DOHH2 (cell line): Measurements from ENCODE around the gene TMEM183A.

Experiments used
- H3F3A ChIP-seq: fragments of 200-600 bp; sonication (generic), shearing (Covaris generic); 2 replicates; pipeline ENCODE4 v1.6.0; 2016; ENCODE audit warnings: antibody characterized with exemption, mild to moderate bottlenecking; ENCODE audit not compliant: control insufficient read depth, insufficient read depth
- H3K27ac ChIP-seq: fragments of 200-600 bp; sonication (generic); 2 replicates; pipeline ENCODE4 v1.5.1; 2014; ENCODE audit warnings: low read depth, mild to moderate bottlenecking, low read length, moderate library complexity
- H3K27me3 ChIP-seq: fragments of 200-600 bp; sonication (generic); 2 replicates; pipeline ENCODE4 v1.6.1; 2014; ENCODE audit warnings: mild to moderate bottlenecking, low read length, mixed read lengths; ENCODE audit not compliant: control insufficient read depth
- H3K36me3 ChIP-seq: fragments of 200-600 bp; sonication (generic); 2 replicates; pipeline ENCODE4 v1.6.1; 2014; ENCODE audit warnings: mild to moderate bottlenecking, low read length, moderate library complexity, mixed read lengths; ENCODE audit not compliant: control insufficient read depth
- H3K4me1 ChIP-seq: fragments of 200-600 bp; sonication (generic); 2 replicates; pipeline ENCODE4 v1.6.1; 2014; ENCODE audit warnings: mild to moderate bottlenecking, low read length, mixed read lengths; ENCODE audit not compliant: control insufficient read depth
- H3K4me2 ChIP-seq: fragments of 200-600 bp; sonication (generic); 2 replicates; pipeline ENCODE4 v1.6.0; 2014; ENCODE audit warnings: mild to moderate bottlenecking, low read length, moderate library complexity
- H3K4me3 ChIP-seq: fragments of 200-600 bp; sonication (generic); 2 replicates; pipeline ENCODE4 v1.5.1; 2014; ENCODE audit warnings: mild to moderate bottlenecking, low read length, mixed read lengths
- H3K79me2 ChIP-seq: fragments of 200-600 bp; sonication (generic); 2 replicates; pipeline ENCODE4 v1.6.1; 2014; ENCODE audit warnings: mild to moderate bottlenecking, low read length, mixed read lengths; ENCODE audit not compliant: control insufficient read depth
- H3K9me2 ChIP-seq: fragments of 200-600 bp; sonication (generic); replicated peaks from 2 replicates; pipeline ENCODE4 v1.6.1; 2014; ENCODE audit warnings: mild to moderate bottlenecking, low read length, mixed read lengths; ENCODE audit not compliant: control insufficient read depth
- H3K9me3 ChIP-seq: fragments of 200-600 bp; sonication (generic); 2 replicates; pipeline ENCODE4 v1.6.1; 2014; ENCODE audit warnings: antibody characterized with exemption, low read length, mixed read lengths; ENCODE audit not compliant: control insufficient read depth, insufficient read depth
- H4K20me1 ChIP-seq: fragments of 200-600 bp; sonication (generic); 2 replicates; pipeline ENCODE4 v1.6.0; 2014; ENCODE audit warnings: low read depth, mild to moderate bottlenecking, antibody characterized with exemption, low read length, moderate library complexity; ENCODE audit not compliant: control insufficient read depth, insufficient read depth
- EZH2phosphoT487 ChIP-seq: fragments of 200-600 bp; sonication (generic); IDR thresholded peaks from 2 replicates; pipeline ENCODE4 v1.6.1; 2017; ENCODE audit warnings: borderline replicate concordance, mild to moderate bottlenecking, antibody characterized with exemption, low read length, moderate library complexity, mixed read lengths
- TF ChIP-seq, protein P1 (sequence below): fragments of 200-600 bp; sonication (generic); IDR thresholded peaks from one replicate; pipeline ENCODE4 v1.5.1; 2014; ENCODE audit warnings: antibody characterized with exemption, mild to moderate bottlenecking, low read depth, low read length; ENCODE audit not compliant: poor library complexity, severe bottlenecking

Gene TMEM183A

DNA sequence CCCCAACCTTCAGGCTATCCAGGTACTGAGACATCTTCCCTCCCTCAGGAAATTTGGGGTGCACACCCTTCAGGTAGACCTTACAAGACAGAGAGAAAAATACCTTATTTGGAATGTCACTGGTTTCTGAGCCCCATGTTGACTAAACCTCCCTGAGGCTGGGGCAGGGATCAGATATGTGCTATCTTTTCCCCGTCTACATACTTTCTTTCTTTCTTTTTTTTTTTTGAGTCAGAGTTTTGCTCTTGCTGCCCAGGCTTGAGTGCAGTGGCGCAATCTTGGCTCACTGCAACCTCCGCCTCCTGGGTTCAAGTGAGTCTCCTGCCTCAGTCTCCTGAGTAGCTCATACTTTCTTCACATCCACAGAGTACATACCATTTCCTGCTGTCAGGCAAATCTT is 41.8 kb upstream of the TMEM183A start:
- no peaks in the 10 kb centered on the region; the same call in 1 of the 2 replicates for H3K36me3 ChIP-seq
- H3F3A ChIP-seq, result no peaks in the 10 kb centered on the region; the same call in 1 of the 2 replicates
- no peak overlapping the region for H3K27ac ChIP-seq
- H3K4me3 ChIP-seq, result no peak overlapping the region
- no peaks in the 10 kb centered on the region for H3K9me2 ChIP-seq
- no peaks in the 10 kb centered on the region for H3K27me3 ChIP-seq
- H3K79me2 ChIP-seq, result peaks cover 6% of the 10 kb centered on the region
- H3K9me3 ChIP-seq, result no peaks in the 10 kb centered on the region
- H4K20me1 ChIP-seq, result no peaks in the 10 kb centered on the region
- H3K4me2 ChIP-seq, result no peak overlapping the region
- peaks cover 32% of the 10 kb centered on the region for H3K4me1 ChIP-seq
- TF ChIP-seq, protein P1, sequence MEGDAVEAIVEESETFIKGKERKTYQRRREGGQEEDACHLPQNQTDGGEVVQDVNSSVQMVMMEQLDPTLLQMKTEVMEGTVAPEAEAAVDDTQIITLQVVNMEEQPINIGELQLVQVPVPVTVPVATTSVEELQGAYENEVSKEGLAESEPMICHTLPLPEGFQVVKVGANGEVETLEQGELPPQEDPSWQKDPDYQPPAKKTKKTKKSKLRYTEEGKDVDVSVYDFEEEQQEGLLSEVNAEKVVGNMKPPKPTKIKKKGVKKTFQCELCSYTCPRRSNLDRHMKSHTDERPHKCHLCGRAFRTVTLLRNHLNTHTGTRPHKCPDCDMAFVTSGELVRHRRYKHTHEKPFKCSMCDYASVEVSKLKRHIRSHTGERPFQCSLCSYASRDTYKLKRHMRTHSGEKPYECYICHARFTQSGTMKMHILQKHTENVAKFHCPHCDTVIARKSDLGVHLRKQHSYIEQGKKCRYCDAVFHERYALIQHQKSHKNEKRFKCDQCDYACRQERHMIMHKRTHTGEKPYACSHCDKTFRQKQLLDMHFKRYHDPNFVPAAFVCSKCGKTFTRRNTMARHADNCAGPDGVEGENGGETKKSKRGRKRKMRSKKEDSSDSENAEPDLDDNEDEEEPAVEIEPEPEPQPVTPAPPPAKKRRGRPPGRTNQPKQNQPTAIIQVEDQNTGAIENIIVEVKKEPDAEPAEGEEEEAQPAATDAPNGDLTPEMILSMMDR, result no peak
- no peak for TF ChIP-seq EZH2phosphoT487

DNA sequence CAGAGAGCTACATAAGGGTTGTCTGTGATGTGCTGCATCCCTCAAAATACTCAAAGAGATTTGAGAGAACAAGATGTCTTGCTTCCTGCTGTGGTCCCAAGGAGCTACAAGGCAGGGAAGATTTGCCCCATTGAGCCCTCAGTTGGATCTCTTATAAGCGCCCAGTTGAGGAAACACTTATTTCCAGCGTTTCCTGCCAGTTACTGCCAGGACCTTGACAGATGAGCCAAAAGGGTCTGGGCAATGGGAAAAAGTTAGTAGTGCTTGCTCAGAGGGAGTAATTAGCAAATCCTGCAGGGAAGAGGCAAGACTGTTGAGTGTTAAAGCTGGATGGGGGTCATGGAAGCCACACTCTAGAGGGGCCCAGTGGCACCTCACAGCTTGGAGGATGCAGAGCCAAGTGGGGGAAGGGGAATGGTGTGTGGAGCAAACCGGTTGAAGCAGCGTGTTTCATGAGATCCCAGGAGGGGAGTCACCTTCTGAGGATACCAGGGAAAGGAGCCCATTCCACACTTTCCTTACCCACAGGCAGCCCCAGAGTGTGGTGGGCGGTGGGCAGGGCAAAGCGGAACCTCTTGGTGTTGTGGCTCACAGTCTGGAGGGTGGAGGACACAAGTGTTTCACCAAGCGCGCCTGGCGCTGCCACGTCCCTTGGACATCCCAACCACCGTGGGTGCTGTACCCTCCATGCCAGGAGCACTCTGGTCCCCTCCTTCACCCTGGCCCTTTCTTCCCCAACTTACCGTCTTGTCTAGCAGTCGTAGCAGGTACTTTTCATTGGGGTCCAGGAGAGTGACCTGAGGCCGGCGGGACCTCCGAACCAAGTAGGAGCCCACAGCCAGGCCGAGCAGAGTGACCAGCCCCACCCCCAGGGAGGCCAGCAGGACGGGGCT is 40.9 kb upstream of the TMEM183A start:
- Histone ChIP-seq H3K9me2 (no peaks in the 10 kb centered on the region), H3K4me2 (peak overlapping the region; percentile 94), H4K20me1 (no peaks in the 10 kb centered on the region), H3K79me2 (peaks cover 6% of the 10 kb centered on the region), H3K9me3 (no peaks in the 10 kb centered on the region), H3K27ac (no peak overlapping the region), H3K36me3 (no peaks in the 10 kb centered on the region; the same call in 1 of the 2 replicates), H3K27me3 (no peaks in the 10 kb centered on the region), H3K4me1 (peaks cover 32% of the 10 kb centered on the region), H3K4me3 (peak overlapping the region; percentile 95), H3F3A (no peaks in the 10 kb centered on the region; the same call in 1 of the 2 replicates)
- TF ChIP-seq EZH2phosphoT487, result no peak
- TF ChIP-seq, protein P1, result no peak

DNA sequence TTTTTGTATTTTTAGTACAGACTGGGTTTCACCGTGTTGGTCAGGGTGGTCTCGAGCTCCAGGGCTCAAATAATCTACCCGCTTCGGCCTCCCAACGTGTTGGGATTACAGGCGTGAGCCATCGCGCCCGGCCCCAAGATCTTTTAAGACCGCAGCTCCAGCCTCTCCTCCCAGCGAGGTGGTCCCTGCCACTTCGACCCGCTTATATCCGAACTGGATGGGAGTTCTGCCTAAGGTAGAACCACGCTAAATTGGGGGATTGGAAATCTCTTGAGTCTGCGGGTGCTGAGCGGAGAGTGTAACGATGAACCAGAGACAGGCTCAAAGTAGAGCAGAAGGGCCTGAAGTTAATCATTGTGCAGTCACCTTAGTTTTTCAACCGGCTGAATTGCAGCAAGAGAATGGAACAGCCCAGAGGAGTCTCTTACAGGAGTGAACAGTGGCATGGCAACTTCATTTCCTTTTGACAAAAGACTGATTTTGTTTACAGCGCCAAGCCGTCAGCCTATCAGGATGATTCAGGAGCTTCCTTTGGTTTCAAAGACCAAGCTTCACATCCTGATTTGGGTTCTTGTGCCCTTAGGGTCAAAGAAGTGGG is 39.4 kb upstream of the TMEM183A start:
- no peaks in the 10 kb centered on the region for H3K27me3 ChIP-seq
- H3K4me2 ChIP-seq, result peak overlapping the region; percentile 90
- TF ChIP-seq EZH2phosphoT487, result no peak
- TF ChIP-seq, protein P1, result no peak
- H3K4me3 ChIP-seq, result peak overlapping the region; percentile 76
- no peaks in the 10 kb centered on the region for H3K9me3 ChIP-seq
- H3K79me2 ChIP-seq, result peaks cover 6% of the 10 kb centered on the region
- H3F3A ChIP-seq, result no peaks in the 10 kb centered on the region; the same call in 1 of the 2 replicates
- H3K36me3 ChIP-seq, result no peaks in the 10 kb centered on the region; the same call in 1 of the 2 replicates
- peaks cover 32% of the 10 kb centered on the region for H3K4me1 ChIP-seq
- peak overlapping the region; percentile 78 for H3K27ac ChIP-seq
- no peaks in the 10 kb centered on the region for H4K20me1 ChIP-seq
- H3K9me2 ChIP-seq, result no peaks in the 10 kb centered on the region
